Stromal cell of bone marrow (primary cell): ENCODE results near the gene CHST12.
"Not testable (repeated sequence)": the region's sequence is repeated elsewhere in the genome, so short reads cannot be mapped to it uniquely, and the experiment has no call there.

Experiments
- DNase-seq: peaks from one replicate; pipeline ENCODE4 v3.0.0-alpha.2; 2012; ENCODE audit warnings: low read depth

CHST12 gene

GRCh38 chr7:2435146-2435545 lies 31.7 kb downstream of the CHST12 start:
- DNase-seq, result no peak

- DNase-seq, result no peak
Measured at GRCh38 chr7:2436341-2437104, 33.1 kb downstream of the CHST12 start.

- no peak for DNase-seq
Measured at GRCh38 chr7:2437136-2437535, 33.7 kb downstream of the CHST12 start.

- no peak for DNase-seq
Measured at GRCh38 chr7:2437537-2438148, 34.2 kb downstream of the CHST12 start.

- no peak for DNase-seq
Measured at GRCh38 chr7:2438186-2438585, 34.8 kb downstream of the CHST12 start.

GRCh38 chr7:2438775-2439174 lies 35.4 kb downstream of the CHST12 start:
- DNase-seq, result no peak

- DNase-seq, result no peak
Measured at GRCh38 chr7:2440608-2441245, 37.3 kb downstream of the CHST12 start.

GRCh38 chr7:2441430-2442058 lies 38.1 kb downstream of the CHST12 start:
- no peak for DNase-seq

GRCh38 chr7:2443491-2443890 lies 40.1 kb downstream of the CHST12 start:
- DNase-seq, result no peak

GRCh38 chr7:2444476-2444875 lies 41.1 kb downstream of the CHST12 start:
- peak; percentile 84 for DNase-seq

- DNase-seq, result no peak
Measured at GRCh38 chr7:2445047-2445446, 41.6 kb downstream of the CHST12 start.

- DNase-seq, result no peak
Measured at GRCh38 chr7:2445898-2446555, 42.6 kb downstream of the CHST12 start.

- DNase-seq, result no peak
Measured at GRCh38 chr7:2446676-2447075, 43.3 kb downstream of the CHST12 start.

- DNase-seq, result no peak
Measured at GRCh38 chr7:2450198-2451107, 47.0 kb downstream of the CHST12 start.

GRCh38 chr7:2451171-2452073 lies 48.0 kb downstream of the CHST12 start:
- DNase-seq, result peak; percentile 29

- no peak for DNase-seq
Measured at GRCh38 chr7:2452074-2452507, 48.7 kb downstream of the CHST12 start.

- DNase-seq, result no peak
Measured at GRCh38 chr7:2452643-2453270, 49.3 kb downstream of the CHST12 start.

GRCh38 chr7:2453849-2454248 lies 50.4 kb downstream of the CHST12 start:
- DNase-seq, result not testable (repeated sequence)

- no peak for DNase-seq
Measured at GRCh38 chr7:2459674-2460073, 56.3 kb downstream of the CHST12 start.

GRCh38 chr7:2460188-2460587 lies 56.8 kb downstream of the CHST12 start:
- no peak for DNase-seq
